Tibial artery (tissue), 4 donors: Measurements from ENCODE around the gene ASAP2.

ENCODE experiments used
- DNase-seq, 2 donors: peaks; one replicate each; pipeline ENCODE4 v3.0.0-alpha.2; 2019
- H3K27ac ChIP-seq, 2 donors: fragments of 200-600 bp; sonication (generic) in 1 of 2; 1 replicate in 1 of 2; 2 replicates in 1 of 2; pipeline ENCODE4 v1.5.1; 2018 to 2019; ENCODE audit warnings: mild to moderate bottlenecking in 1 of 2
- H3K27me3 ChIP-seq, 2 donors: fragments of 200-600 bp; sonication (generic) in 1 of 2; one replicate each; pipeline versions ENCODE4 v1.5.1 to v1.6.0; 2016 to 2019
- H3K36me3 ChIP-seq, 3 donors: fragments of 200-600 bp; sonication (generic) in 2 of 3; one replicate each; pipeline ENCODE4 v1.5.1; 2016 to 2019; ENCODE audit warnings: mild to moderate bottlenecking in 2 of 3
- H3K4me1 ChIP-seq, 4 donors: fragments of 200-600 bp; sonication (generic) in 2 of 4; 1 replicate in 3 of 4; 2 replicates in 1 of 4; pipeline ENCODE4 v1.5.1; 2016 to 2019
- H3K4me3 ChIP-seq, 2 donors: fragments of 200-600 bp; sonication (generic) in 1 of 2; 1 replicate in 1 of 2; 2 replicates in 1 of 2; pipeline ENCODE4 v1.5.1; 2018 to 2019; ENCODE audit warnings: mild to moderate bottlenecking in 2 of 2
- H3K9me3 ChIP-seq, 3 donors: fragments of 200-600 bp; sonication (generic) in 1 of 3; one replicate each; pipeline ENCODE4 v1.5.1; 2016 to 2019
- intact Hi-C: fragments of 100-400 bp; cut with DNase I; formaldehyde crosslinking; loops from one replicate; pipeline ENCODE4 v1.15.0; 2023; ENCODE audit warnings: low total_unique reads
- TF ChIP-seq, protein P1 (sequence below), 2 experiments: fragments of 200-600 bp in 1 of 2; fragments of 450-650 bp in 1 of 2; IDR thresholded peaks; one replicate each; pipeline ENCODE4 v1.5.1; 2017 to 2019; ENCODE audit warnings: antibody characterized with exemption in 2 of 2, mild to moderate bottlenecking in 1 of 2, moderate library complexity in 1 of 2

The ASAP2 gene

DNA sequence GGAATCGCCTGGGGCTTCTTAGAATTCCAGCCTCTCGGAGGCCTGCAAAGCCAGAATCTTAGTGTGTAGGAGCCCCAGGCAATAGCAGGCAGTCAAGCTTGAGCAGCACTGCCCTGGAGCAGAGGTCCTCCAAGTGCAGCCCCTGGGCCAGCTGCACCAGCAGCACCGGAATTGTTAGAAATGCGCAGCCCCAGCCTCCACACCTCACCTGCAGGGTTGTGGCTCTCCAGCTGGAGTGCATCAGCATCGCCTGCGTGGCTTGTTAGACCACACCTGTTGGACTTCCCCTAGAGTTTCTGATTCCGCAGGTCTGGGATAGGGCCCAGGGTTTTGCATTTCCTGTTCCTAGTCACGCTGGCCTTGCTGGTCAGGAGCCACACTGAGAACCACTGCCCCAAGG, 100.3 kb downstream of the ASAP2 start:
- peak overlapping the region; percentile 27 to 74 for H3K27ac ChIP-seq
- TF ChIP-seq, protein P1, sequence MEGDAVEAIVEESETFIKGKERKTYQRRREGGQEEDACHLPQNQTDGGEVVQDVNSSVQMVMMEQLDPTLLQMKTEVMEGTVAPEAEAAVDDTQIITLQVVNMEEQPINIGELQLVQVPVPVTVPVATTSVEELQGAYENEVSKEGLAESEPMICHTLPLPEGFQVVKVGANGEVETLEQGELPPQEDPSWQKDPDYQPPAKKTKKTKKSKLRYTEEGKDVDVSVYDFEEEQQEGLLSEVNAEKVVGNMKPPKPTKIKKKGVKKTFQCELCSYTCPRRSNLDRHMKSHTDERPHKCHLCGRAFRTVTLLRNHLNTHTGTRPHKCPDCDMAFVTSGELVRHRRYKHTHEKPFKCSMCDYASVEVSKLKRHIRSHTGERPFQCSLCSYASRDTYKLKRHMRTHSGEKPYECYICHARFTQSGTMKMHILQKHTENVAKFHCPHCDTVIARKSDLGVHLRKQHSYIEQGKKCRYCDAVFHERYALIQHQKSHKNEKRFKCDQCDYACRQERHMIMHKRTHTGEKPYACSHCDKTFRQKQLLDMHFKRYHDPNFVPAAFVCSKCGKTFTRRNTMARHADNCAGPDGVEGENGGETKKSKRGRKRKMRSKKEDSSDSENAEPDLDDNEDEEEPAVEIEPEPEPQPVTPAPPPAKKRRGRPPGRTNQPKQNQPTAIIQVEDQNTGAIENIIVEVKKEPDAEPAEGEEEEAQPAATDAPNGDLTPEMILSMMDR (IDR thresholded peaks at IDR 0.05): no peak
- no peaks in the 10 kb centered on the region for H3K27me3 ChIP-seq
- no peak for DNase-seq
- H3K9me3 ChIP-seq: no peaks in the 10 kb centered on the region
- intact Hi-C loops: no loop called here
- H3K4me1 ChIP-seq: peaks cover 0 to 58% (median 38%) of the 10 kb centered on the region in 4 donors
- no peaks in the 10 kb centered on the region for H3K36me3 ChIP-seq
- no peak overlapping the region for H3K4me3 ChIP-seq

DNA sequence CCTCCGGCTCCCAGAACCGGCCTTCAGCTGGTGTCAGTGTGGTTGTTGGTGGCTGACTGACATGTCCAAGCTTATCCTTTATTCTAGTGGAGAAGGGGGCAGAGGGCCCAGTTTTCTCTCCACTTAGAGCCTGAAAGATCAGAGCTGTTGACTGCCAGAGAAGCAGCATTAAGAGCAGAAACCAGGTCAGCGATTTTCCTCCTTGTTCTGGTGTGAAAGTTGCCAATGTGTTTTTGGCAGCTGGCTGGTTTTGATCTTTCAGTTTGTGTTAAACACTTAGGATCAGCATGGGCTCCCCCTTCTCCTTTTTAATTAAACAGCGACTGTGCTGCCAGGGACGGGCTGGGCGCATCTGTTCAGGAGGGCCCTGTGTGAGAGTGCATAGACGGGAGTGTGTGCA, 100.9 kb downstream of the ASAP2 start:
- no peaks in the 10 kb centered on the region for H3K27me3 ChIP-seq
- no peak overlapping the region for H3K4me3 ChIP-seq
- peaks cover 0 to 64% (median 41%) of the 10 kb centered on the region in 4 donors for H3K4me1 ChIP-seq
- no peak for DNase-seq
- no peaks in the 10 kb centered on the region for H3K36me3 ChIP-seq
- H3K27ac ChIP-seq: peak overlapping the region; percentile 27 to 74
- TF ChIP-seq, protein P1 (IDR thresholded peaks at IDR 0.05): no peak
- intact Hi-C loops: no loop called here
- no peaks in the 10 kb centered on the region for H3K9me3 ChIP-seq

DNA sequence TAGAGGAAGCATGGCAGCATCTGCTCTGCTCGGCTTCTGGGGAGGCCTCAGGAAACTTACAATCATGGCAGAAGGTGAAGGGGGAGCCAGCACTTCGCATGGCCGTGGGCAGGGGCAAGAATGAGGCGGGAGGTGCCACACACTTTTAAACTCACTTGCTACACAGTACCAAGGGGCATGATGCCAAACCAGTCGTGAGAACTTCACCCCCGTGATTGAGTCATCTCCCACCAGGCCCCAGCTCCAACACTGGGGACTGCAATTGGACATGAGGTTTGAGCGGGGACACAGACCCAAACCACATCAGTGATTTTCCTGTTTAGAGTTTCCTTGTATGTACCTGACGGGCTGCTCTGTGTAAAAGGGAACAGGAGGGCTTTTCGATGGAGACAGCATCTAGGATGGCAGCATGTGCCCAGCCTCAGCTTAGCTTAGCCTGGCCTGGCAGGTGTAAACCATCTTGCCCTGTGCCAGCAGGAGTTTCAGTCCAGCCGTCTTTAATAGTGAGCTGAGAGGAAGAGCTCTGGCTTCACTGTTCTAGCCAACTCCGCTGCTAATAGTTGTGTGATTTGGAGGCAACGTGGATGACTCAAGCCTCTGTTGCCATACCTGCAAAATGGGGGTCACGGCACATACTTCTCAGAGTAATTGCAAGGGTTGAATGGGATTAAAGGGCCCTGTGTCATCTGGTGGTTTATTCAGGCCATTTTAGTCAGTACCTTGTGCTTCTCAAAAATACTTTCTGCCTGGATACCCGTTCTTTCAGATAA, 101.8 kb downstream of the ASAP2 start:
- TF ChIP-seq, protein P1 (IDR thresholded peaks at IDR 0.05): no peak
- Histone ChIP-seq H3K27me3 (no peaks in the 10 kb centered on the region), H3K27ac (peak overlapping the region; percentile 41 to 74), H3K4me3 (no peak overlapping the region), H3K36me3 (no peaks in the 10 kb centered on the region), H3K4me1 (peaks cover 0 to 67% (median 41%) of the 10 kb centered on the region in 4 donors), H3K9me3 (no peaks in the 10 kb centered on the region)
- DNase-seq: no peak
- intact Hi-C loops: no loop called here

DNA sequence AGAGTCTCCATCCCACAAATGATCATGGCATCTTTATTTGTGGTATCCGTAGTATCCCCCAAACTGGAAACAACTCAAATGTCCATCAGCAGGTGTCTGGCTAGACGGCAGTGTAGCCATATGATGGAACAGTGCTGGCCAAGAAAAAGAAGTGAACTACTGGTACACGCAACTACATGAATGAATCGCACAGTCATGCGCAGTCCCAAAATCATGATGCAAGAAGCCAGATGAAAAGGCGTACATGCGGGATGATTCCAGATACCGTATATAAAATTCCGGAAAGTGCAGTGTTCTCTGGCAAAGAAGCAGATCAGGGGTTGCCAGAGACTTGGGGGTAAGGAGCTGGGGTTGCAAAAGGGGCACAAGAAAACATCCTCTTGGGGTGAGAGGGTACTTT, 102.5 kb downstream of the ASAP2 start:
- TF ChIP-seq, protein P1 (IDR thresholded peaks at IDR 0.05): no peak
- H3K4me3 ChIP-seq: no peak overlapping the region
- H3K27me3 ChIP-seq: no peaks in the 10 kb centered on the region
- H3K9me3 ChIP-seq: no peaks in the 10 kb centered on the region
- peak overlapping the region in 1 of 2 donors; percentile 74 for H3K27ac ChIP-seq
- DNase-seq: no peak
- no peaks in the 10 kb centered on the region for H3K36me3 ChIP-seq
- intact Hi-C loops: no loop called here
- H3K4me1 ChIP-seq: peaks cover 0 to 67% (median 39%) of the 10 kb centered on the region in 4 donors

DNA sequence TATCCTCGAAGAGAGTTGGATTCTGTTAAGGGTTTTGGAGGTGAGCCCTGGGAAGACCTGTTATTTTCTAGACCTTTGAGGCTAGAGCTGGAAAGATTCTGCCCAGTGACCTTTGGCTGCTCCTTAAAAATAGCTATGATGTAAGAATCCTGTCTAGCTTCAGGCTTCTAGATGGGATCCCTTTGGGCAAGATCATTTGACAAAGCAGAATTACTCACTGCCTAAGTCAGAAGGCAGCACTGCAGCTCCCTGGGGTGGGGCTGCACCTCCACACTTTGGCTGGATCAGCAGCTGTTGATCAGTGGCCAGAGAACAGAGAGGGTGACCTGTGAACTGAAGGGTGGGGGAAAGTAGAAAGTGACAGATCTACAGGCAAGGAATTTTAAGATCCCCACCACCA, 103.8 kb downstream of the ASAP2 start:
- peaks cover 0 to 67% (median 39%) of the 10 kb centered on the region in 4 donors for H3K4me1 ChIP-seq
- TF ChIP-seq, protein P1 (IDR thresholded peaks at IDR 0.05): no peak
- H3K4me3 ChIP-seq: no peak overlapping the region
- no peaks in the 10 kb centered on the region for H3K36me3 ChIP-seq
- peak overlapping the region; percentile 68 to 74 for H3K27ac ChIP-seq
- H3K9me3 ChIP-seq: no peaks in the 10 kb centered on the region
- intact Hi-C loops: no loop called here
- peak; percentile 75 to 88 for DNase-seq
- no peaks in the 10 kb centered on the region for H3K27me3 ChIP-seq
